Activated CD4-positive, alpha-beta T cell treated with anti-CD3 and anti-CD28 coated beads, Interleukin-2, amount 50 U/mL, for 16 hours (primary cell): ENCODE measurements around the gene MGA.

Experiments used
- DNase-seq: peaks from one replicate; pipeline ENCODE4 v3.0.0-alpha.2; 2020

Gene MGA

GRCh38 chr15:41789236-41789635, 129.0 kb downstream of the MGA start:
- DNase-seq: no peak

GRCh38 chr15:41789662-41790061, 129.5 kb downstream of the MGA start:
- no peak for DNase-seq

GRCh38 chr15:41790169-41790568, 130.0 kb downstream of the MGA start:
- DNase-seq: no peak

GRCh38 chr15:41790756-41791546, 130.7 kb downstream of the MGA start:
- no peak for DNase-seq

GRCh38 chr15:41791547-41791937, 131.3 kb downstream of the MGA start:
- DNase-seq: no peak

GRCh38 chr15:41792000-41792637, 131.9 kb downstream of the MGA start:
- no peak for DNase-seq

GRCh38 chr15:41794081-41794480, 133.9 kb downstream of the MGA start:
- no peak for DNase-seq

- DNase-seq: no peak
These were observed 136.0 kb downstream of the MGA start for GRCh38 chr15:41795996-41796856.

- DNase-seq: no peak
These were observed 137.2 kb downstream of the MGA start for GRCh38 chr15:41797201-41797944.

- DNase-seq: no peak
These were observed 138.6 kb downstream of the MGA start for GRCh38 chr15:41798607-41799487.

- no peak for DNase-seq
These were observed 139.2 kb downstream of the MGA start for GRCh38 chr15:41799488-41799805.

GRCh38 chr15:41801185-41801584, 141.0 kb downstream of the MGA start:
- DNase-seq: no peak

- DNase-seq: no peak
These were observed 141.7 kb downstream of the MGA start for GRCh38 chr15:41801850-41802455.

- no peak for DNase-seq
These were observed 144.2 kb downstream of the MGA start for GRCh38 chr15:41804361-41804760.

- DNase-seq: no peak
These were observed 144.9 kb downstream of the MGA start for GRCh38 chr15:41804916-41805666.

- no peak for DNase-seq
These were observed 145.5 kb downstream of the MGA start for GRCh38 chr15:41805711-41806110.

- DNase-seq: no peak
These were observed 146.3 kb downstream of the MGA start for GRCh38 chr15:41806291-41807181.

- no peak for DNase-seq
These were observed 148.9 kb downstream of the MGA start for GRCh38 chr15:41809121-41809520.

GRCh38 chr15:41809526-41810220, 149.5 kb downstream of the MGA start:
- no peak for DNase-seq
